Prostate gland (tissue), 2 donors: ENCODE data around the gene KANSL3. TPM values are rescaled to one million over a fixed set of nuclear protein-coding genes. Genes with fewer than 3 reads are reported as not detected.

Source experiments
- DNase-seq: peaks from one replicate; pipeline ENCODE4 v3.0.0-alpha.2; 2019; ENCODE audit warnings: low spot score
- H3K27ac ChIP-seq, 2 donors: fragments of 200-600 bp; sonication (generic); 2 replicates each; pipeline ENCODE4 v1.5.1; 2017 to 2019
- H3K27me3 ChIP-seq: fragments of 200-600 bp; sonication (generic); replicated peaks from 2 replicates; pipeline ENCODE4 v1.5.1; 2019; ENCODE audit not compliant: insufficient read depth
- H3K36me3 ChIP-seq, 2 donors: fragments of 200-600 bp; sonication (generic); 1 replicate in 1 of 2; 2 replicates in 1 of 2; pipeline versions ENCODE4 v1.5.1 to v1.8.1; 2017 to 2019
- H3K4me1 ChIP-seq: fragments of 200-600 bp; sonication (generic); replicated peaks from 2 replicates; pipeline ENCODE4 v1.5.1; 2019
- H3K4me3 ChIP-seq, 2 donors: fragments of 200-600 bp; sonication (generic); 2 replicates each; pipeline ENCODE4 v1.5.1; 2017 to 2019
- H3K9me3 ChIP-seq: fragments of 200-600 bp; sonication (generic); 2 replicates; pipeline ENCODE4 v1.5.1; 2017
- CTCF ChIP-seq, 4 experiments: fragments of 200-600 bp in 2 of 4; fragments of 450-650 bp in 2 of 4; sonication (generic) in 2 of 4; IDR thresholded peaks; 1 replicate in 3 of 4; 2 replicates in 1 of 4; pipeline ENCODE4 v1.5.1; 2016 to 2019; ENCODE audit warnings: antibody characterized with exemption in 4 of 4, mild to moderate bottlenecking in 2 of 4, moderate library complexity in 2 of 4
- POLR2A ChIP-seq: fragments of 450-650 bp; IDR thresholded peaks from one replicate; pipeline ENCODE4 v1.6.1; 2016; ENCODE audit warnings: antibody characterized with exemption, mild to moderate bottlenecking
- POLR2AphosphoS5 ChIP-seq: sonication (generic); formaldehyde crosslinking; IDR thresholded peaks from one replicate; pipeline ENCODE4 v1.6.1; 2017; ENCODE audit warnings: antibody characterized with exemption
- WGBS: methylation state at CpG from one replicate; pipeline ENCODE4 v1.1.5; 2018; 5-methylcytosine and 5-hydroxymethylcytosine counted together
- intact Hi-C: fragments of 100-400 bp; cut with DNase I; formaldehyde crosslinking; loops from one replicate; pipeline ENCODE4 v1.14.2; 2022
- total RNA-seq, 2 donors: library from RNA; depleted of rRNA; stranded (reverse); fragments of >200 nt; gene quantifications; one replicate each; pipeline ENCODE4 v1.1.0, GENCODE V29; 2016

The KANSL3 gene
- total RNA-seq, 2 donors from 2014 or later = 41.3 to 70.0 TPM

DNA sequence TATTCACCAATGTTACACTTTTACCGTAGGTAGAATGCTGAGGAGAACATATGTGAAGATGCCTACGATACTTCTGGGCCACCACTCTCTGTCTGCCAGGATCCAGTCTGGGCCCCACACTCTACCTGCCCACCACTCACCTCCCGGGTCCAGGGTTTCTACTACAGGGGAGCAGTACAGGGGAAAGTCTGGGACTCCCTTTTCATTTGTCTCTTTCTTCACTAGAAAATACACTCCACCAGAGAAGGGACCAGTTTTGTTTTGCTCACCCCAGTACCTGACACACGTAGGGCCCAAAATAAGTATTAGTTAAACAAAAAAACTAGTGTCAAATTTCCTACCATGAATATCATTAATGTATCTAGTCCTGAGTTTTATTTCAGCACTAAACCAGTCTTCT lies 21.1 kb downstream of the KANSL3 start:
- H3K27me3 ChIP-seq = no peaks in the 10 kb centered on the region
- no peaks in the 10 kb centered on the region for H3K4me1 ChIP-seq
- DNase-seq = no peak
- H3K36me3 ChIP-seq = peaks cover 15 to 30% of the 10 kb centered on the region in 2 donors
- no peak overlapping the region for H3K27ac ChIP-seq
- no peak for TF ChIP-seq CTCF (IDR thresholded peaks at IDR 0.05)
- TF ChIP-seq POLR2AphosphoS5 = no peak
- TF ChIP-seq POLR2A = no peak
- whole genome bisulfite sequencing = 92% methylated on average over 4 of the region's 4 CpGs
- H3K9me3 ChIP-seq = no peaks in the 10 kb centered on the region
- intact Hi-C loops = no loop called here
- no peak overlapping the region for H3K4me3 ChIP-seq

- Histone ChIP-seq H3K27ac (no peak overlapping the region), H3K27me3 (no peaks in the 10 kb centered on the region), H3K9me3 (no peaks in the 10 kb centered on the region), H3K4me3 (no peak overlapping the region), H3K4me1 (no peaks in the 10 kb centered on the region), H3K36me3 (peaks cover 15 to 32% of the 10 kb centered on the region in 2 donors)
- no peak for TF ChIP-seq CTCF (IDR thresholded peaks at IDR 0.05)
- no peak for TF ChIP-seq POLR2A
- TF ChIP-seq POLR2AphosphoS5 = no peak
- intact Hi-C loops = no loop called here
- 89% methylated on average over 6 of the region's 6 CpGs for WGBS
- no peak for DNase-seq
These were observed 21.6 kb downstream of the KANSL3 start for GRCh38 chr2:96616535-96616934.

DNA sequence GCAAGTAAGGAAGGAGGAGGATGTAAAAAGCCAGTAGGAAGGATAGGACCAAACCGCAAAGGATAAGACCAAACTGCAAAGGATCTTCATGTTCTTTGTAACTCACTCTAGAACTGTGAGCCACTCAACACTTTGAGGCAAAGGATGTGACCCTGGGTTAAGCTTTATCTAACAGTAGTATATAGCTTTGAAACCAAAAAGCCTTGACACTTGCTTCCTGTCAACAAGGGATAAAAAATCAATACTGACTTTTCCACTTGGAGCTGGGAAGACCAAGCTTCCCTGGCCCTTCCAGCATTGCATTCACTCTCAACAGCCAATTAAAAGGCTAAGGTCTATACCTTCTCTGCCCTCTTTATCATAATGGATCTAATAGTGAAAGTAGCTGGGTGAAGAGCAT lies 22.0 kb downstream of the KANSL3 start:
- WGBS = 86% methylated on average over 1 of the region's 1 CpG
- TF ChIP-seq CTCF (IDR thresholded peaks at IDR 0.05) (no peak), POLR2AphosphoS5 (no peak)

DNA sequence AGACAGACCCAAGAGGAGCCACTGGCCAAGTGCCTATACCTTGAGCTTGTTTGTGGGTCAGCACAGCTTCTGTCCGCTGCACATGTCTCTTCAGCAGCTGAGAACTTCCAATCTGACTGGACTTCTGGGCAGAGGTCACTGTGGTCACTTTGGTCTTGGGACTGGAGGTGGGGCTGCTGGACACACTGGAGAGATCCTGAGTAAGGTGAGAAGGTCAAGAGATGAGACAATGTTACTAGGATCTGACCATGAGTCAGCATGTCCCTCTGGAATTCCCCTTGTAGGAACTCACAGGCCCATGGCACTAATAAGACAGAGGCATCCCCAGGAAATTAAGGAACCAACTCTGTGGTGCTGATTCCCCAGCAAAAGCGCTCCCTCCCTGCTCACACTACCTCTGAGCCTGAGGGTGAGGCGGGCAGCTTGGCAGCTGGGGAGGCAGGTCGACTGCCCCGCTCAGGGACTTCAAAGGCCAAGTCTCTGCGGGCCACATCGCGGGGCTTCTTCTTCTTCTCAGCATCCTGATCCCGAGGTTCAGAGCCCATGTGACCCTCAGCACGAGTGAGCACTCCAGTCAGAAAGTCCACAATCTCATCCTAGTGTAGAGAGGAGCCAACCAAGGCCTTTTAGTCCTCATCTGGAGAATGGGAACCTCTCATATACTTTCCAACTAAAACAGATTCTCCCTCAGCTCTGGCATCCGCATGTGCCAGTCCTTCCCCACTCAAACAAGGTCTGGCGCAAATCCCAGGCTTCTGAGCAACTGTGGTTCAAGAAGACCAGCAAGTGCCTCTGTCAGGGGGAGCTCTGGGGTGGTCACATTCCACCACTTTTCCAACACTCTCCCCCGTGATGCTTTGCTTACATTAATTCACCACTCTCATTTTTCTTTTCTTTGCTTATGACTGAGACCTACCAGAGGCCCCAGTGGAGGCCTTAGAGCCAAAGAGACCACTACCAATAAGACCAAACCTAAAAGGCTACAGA lies 29.4 kb downstream of the KANSL3 start:
- Histone ChIP-seq H3K27ac (no peak overlapping the region), H3K4me1 (no peaks in the 10 kb centered on the region), H3K27me3 (no peaks in the 10 kb centered on the region), H3K36me3 (peaks cover 31 to 59% of the 10 kb centered on the region in 2 donors), H3K9me3 (no peaks in the 10 kb centered on the region), H3K4me3 (no peak overlapping the region)
- TF ChIP-seq POLR2A (no peak), POLR2AphosphoS5 (no peak), CTCF (IDR thresholded peaks at IDR 0.05) (no peak)
- intact Hi-C loops = no loop called here
- DNase-seq = no peak
- WGBS = 82% methylated on average over 13 of the region's 13 CpGs

More for the DNA sequence above, 22.0 kb downstream of the KANSL3 start:
- Histone ChIP-seq H3K9me3 (no peaks in the 10 kb centered on the region), H3K4me1 (no peaks in the 10 kb centered on the region), H3K27ac (no peak overlapping the region), H3K36me3 (peaks cover 15 to 36% of the 10 kb centered on the region in 2 donors), H3K27me3 (no peaks in the 10 kb centered on the region), H3K4me3 (no peak overlapping the region)
- intact Hi-C loops = no loop called here
- no peak for DNase-seq

- TF ChIP-seq POLR2A (no peak), CTCF (IDR thresholded peaks at IDR 0.05) (peak in 2 of 4 experiments; percentile 4 to 9), POLR2AphosphoS5 (no peak)
- H3K36me3 ChIP-seq = peaks cover 21 to 28% of the 10 kb centered on the region in 2 donors
- 91% methylated on average over 2 of the region's 2 CpGs for WGBS
- no peaks in the 10 kb centered on the region for H3K9me3 ChIP-seq
- H3K27me3 ChIP-seq = no peaks in the 10 kb centered on the region
- DNase-seq = no peak
- no peaks in the 10 kb centered on the region for H3K4me1 ChIP-seq
- no peak overlapping the region for H3K4me3 ChIP-seq
- intact Hi-C loops = no loop called here
- H3K27ac ChIP-seq = no peak overlapping the region
These were observed 34.0 kb downstream of the KANSL3 start for GRCh38 chr2:96604104-96604503.
